HTR-8/SVneo (cell line): ENCODE measurements around the gene CYBRD1.
"Not testable (repeated sequence)": the region's sequence is repeated elsewhere in the genome, so short reads cannot be mapped to it uniquely, and the experiment has no call there.

Experiments
- DNase-seq: peaks from one replicate; pipeline ENCODE4 v3.0.0; 2011; ENCODE audit warnings: low spot score, mixed read lengths; ENCODE audit not compliant: insufficient read length
- FAIRE-seq: peaks from 2 replicates; lab custom pipeline; 2011; peaks lifted over from hg19 to GRCh38; lab: Jason Lieb, UNC

Gene CYBRD1

DNA sequence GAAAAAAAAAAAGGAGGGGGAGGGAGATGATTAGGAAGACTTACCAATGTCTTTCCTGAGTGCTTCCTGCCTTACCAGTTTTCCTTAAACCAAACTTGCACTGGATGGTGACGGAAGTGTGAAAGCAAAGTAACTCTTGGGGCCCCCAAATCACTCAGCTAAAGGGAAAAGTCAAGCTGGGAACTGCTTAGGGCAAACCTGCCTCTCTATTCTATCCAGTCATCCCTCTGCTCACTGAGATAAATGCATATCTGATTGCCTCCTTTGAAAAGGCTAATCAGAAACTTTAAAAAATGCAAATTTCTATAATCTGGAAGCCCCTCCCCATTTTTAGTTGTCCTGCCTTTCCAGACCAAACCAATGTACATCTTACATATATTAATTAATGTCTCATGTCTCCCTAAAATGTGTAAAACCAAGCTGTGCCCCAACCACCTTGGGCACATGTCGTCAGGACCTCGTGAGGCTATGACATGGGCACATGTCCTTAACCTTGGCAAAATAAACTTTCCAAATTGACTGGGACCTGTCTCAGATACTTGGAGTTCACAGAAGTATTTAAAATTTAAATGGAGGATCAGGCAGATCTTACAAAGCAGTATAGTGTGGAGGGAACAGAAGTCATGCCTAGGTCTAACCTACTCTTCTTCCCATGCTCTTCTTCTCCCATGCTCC, 7.2 kb upstream of the CYBRD1 start:
- no peak for FAIRE-seq
- DNase-seq, result no peak

DNA sequence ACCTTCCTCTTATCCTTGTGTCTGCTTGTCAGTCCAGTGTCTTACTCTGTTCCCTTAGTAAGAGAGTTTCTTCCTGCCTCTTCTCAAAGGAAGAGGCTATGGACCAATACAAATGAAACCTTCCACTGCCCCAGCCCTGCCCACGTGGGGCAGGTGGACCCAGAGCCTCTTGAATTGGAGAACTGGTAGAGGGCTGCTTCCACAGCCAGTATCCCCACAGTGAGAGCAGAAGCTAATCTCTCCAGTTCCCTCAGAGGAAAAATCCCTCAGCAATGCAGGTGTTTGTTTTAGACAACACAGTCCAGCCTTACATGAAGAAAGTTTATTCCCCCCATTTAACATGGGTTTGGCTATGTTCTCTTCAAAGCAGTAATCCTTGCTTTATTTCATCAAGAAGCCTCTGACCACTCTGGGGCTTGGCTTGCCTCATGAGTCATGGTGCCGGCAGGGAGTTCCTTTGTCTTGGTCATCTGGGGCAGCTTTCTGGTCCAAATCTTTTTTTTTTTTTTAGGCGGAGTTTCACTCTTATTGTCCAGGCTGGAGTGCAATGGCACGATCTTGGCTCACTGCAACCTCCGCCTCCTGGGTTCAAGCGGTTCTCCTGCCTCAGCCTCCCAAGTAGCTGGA, 6.5 kb upstream of the CYBRD1 start:
- no peak for DNase-seq
- no peak for FAIRE-seq

DNA sequence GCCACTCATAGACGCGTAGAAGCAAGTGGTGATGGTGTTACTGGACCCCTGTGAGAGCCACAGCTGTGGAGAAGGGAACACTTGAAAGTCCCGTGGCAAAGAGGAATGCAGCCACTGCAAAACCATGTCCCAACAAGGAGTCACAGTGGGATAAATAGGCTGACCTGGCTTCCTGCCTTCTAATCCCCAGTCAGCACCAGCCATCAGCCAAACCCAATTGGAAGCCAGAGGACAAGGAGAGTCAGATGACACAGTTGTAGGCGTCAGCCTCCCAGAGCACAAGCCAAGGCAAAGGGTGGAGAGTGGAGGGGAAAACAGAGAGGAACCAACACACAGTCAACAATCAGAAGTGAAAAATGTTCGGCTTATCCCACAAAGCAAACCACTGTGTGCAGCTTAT, 5.5 kb upstream of the CYBRD1 start:
- FAIRE-seq (no peak), DNase-seq (no peak)

DNA sequence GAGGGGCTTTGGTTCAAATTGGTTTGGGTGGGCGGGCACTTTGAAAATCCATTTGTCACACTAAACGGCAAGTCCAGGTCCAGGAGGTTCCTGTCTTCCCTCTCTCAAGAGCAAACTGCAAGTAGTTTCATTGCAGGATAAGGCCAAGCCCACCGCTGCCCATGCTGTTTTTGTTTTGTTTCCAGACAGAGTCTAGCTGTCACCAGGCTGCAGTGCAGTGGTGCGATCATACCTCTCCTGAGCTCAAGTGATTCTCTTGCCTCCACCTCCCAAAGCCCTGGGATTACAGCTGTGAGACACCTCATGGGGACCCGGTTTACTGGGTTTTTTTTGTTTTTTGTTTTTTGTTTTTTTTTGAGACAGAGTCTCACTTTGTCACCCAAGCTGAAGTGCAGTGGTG, 1.8 kb upstream of the CYBRD1 start:
- no peak for DNase-seq
- FAIRE-seq, result no peak

DNA sequence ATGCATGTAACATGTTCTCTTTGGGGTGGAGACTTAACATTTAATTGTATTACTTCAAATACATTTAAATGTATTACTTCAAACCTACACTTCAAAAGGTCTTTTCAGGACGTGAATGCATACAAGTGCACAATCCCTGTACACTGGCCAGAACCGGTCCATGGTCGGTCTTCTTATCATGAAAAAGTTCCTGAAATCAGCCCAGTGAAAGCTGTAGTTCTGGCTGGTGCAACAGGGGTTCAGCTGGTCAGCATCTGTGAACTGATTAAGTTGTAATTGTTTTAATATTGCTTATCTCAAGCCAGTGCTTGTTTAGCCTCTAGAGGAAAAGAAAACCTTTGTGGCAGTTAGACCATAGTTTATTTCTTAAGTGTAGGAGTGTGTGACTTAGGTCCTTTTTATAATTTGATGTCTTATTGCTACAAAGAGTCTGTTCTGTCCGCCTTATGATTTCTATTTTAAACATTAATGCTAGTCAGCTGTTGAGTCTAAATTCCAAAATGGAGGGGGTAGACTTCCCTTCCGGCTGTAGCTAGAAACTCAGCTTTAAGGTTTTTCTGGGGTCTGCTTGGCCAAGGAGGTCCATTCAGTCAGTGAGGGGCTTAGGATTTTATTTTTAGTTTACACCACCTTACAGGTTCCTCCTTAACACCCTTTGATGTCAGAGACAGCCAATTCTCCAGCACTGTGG, 768 bp upstream of the CYBRD1 start:
- FAIRE-seq (no peak), DNase-seq (no peak)

DNA sequence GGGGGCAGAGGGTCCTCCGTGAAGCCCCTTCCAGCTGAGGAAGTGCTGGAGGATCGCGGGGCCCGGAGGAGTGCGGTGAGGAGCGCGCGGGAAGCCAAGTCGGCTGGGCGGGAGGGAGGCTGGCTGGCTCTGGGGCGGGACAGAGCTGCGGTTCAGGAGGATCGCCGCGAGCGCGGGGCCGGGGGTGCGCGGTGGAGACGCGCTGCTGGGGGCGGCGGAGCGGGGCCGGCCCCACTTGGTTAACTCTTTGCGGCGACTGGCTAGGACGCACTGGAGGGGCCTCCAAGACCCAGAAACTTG, 464 bp downstream of the CYBRD1 start:
- FAIRE-seq (no peak), DNase-seq (no peak)

DNA sequence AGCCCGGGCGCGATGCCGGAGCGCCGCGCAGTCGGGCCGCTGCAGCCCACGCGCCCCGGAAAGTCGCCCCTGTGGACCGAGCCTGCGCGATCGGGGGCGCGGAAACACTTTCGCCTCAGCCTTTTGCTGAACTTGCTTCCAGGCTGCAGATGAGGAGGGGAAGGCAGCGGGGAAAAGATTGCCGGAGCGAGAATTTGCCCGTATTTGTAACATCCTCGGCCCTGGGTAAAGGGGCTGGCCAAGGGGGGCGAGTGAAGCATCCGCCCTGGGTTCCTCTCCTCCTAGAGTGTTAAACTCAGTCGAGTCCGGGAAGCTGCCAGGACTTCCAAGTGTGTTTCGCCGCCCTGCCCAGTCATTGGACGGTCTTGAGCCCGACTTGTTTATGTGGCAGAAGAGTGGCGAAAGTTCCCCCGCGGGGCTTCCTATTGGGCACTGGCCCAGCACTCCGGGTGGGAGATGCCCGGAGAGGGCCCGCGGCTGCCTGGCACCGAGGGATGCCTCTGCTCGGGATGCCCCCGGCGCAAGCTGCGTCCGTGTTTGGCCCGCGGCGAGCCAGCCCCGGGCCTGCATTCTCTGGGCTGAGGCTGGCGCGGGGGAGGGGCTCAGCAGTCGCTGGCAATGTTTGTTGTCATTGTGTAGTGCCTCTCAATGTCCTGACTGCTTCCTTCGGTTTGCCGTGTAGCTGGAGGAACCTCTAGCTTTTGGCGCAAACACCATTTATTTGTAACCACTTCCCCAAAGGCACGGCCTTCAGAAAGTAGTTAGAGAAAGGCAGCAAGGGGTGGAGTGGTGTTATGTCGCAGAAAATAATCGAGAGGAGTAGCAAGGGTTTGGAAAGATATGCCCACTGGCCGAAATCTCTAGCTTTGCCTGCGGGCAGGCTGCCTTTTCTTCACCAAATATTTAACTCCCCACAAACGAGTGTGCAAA, 1.1 kb downstream of the CYBRD1 start:
- DNase-seq (peak; percentile 64), FAIRE-seq (peak; percentile 76)

DNA sequence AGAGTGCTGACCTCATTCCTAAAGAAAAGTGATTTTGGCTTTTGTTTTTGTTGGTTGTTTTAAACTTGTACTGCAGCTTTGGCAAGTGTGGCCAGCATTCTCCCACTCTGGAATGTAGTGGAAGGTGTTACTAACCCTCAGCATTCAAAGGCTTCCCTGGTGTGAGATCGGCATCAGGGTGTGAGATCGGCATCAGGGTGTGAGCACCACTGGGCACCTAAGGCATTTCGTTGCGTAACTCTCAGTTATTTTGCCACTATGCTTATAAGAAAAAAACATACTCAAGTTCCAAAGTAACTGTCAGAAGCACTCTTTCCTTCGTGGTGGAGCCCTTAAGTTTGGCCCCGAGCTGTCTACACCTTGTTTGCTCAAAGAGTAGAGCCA, 1.7 kb downstream of the CYBRD1 start:
- DNase-seq, result peak; percentile 43
- no peak for FAIRE-seq

DNA sequence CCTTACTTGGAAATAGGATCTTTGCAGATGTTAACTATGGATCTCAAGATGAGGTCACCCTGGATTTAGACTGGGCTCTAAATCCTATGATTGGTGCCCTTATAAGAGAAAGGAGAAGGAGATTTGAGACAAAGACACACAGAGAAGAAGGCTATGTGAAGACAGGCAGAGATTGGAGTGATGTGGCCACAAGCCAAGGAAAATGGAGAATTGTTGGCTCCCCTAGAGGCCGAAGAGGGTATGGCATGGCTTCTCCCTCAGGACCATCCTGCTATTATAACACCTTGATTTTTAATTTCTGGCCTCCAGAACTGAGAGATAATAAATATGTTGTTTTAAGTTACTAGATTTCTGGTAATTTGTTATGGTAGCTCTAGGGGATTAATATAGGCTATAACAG, 7.6 kb downstream of the CYBRD1 start:
- DNase-seq (no peak), FAIRE-seq (no peak)

DNA sequence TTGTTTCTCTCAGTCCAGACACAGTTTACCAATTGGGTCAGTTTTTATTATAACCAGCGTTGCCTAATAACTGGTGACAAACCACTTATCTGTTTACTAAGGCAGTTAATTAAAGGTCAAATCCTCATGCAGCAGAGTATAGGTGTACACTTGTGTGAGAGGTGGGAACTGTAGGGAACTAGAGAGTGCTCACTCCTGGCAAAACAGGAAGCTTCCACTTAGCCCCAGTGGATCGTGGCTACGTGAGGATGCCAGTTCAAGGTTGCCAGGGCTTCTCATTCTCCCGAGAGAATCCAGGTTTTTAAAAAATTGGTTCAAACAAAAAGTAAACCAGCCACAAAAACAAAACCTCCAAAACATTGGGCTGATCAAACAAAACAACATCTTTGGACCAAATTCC, 8.1 kb downstream of the CYBRD1 start:
- no peak for FAIRE-seq

DNA sequence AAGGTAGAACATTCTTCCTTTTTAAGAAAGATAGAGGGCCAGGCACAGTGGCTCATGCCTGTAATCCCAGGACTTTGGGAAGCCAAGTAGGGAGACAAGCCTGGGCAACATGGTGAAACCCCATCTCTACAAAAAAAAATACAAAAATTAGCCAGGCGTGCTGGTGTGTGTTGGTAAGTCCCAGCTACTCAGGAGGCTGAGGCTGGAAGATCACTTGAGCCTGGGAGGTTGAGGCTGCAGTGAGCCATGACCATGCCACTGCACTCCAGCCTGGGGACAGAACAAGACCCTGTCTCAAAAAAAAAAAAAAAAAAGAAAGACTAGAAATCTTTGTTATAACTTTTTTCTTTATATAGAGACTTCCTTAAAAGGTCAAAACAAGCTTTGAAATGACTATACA, 8.6 kb downstream of the CYBRD1 start:
- FAIRE-seq, DNase-seq: not testable (repeated sequence)

More for the DNA sequence above, 8.1 kb downstream of the CYBRD1 start:
- no peak for DNase-seq

DNA sequence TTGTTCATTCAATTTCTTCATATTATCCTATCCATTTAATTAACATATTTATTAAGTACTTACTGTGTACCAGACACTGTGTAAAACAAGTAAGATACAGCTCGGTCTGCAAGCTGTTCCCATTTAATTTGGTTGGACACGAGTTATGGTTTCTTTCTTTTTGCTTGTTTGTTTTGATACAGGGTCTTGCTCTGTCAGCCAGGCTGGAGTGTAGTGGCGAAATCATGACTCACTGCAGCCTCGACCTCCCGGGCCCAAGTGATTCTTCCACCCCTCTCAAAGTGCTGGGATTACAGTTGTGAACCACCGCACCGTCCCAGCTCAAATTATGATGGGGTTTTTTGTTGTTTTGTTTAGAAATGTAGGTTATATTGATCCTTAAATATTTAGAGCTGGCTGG, 9.0 kb downstream of the CYBRD1 start:
- FAIRE-seq, result peak; percentile 31
- no peak for DNase-seq

DNA sequence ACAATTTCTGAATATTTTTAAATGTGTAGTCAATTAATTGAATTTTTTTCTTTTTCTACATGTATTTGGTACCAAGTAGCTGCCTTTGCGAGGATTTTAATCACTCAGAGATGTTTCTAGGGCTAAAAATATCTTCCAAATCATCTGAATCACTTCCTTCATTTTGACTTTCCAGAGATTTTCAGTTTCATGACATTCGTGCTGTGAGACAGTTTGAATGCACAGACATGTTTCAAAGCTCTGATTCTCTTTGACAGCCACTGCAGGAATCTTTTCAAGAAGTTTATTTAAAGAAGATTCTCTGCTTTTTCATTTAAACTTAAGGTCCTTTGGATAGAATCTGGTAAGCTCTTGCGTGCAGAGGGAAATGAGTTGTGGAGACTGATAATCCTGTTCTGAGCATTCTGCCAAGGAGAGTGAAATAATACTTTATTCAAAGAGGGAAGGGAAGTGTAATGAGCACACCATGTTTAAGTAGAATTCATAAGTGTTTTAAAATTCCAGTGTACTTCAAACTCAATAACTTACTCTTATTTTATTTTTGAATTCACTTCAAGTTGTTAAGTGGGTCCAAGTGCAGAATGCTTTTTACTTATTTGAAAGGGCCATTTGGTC, 9.7 kb downstream of the CYBRD1 start:
- DNase-seq (no peak), FAIRE-seq (no peak)

DNA sequence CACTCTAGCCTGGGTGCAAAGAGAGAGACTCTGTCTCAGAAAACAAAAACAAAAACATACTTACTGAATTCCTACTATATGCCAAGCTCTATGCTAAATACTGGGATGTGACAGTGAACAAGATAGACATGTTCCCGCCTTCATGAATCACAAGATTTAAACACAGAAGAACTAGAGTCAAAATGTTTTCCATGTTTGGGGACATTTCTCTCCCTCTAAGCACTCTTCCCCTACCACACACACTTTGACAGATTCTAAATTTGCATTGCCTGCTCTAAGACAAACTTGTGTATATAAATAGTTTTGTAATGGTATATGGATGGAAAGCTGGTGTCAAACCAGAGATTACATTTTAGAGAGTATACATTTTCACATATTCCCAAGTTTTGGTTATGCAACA, 11.1 kb downstream of the CYBRD1 start:
- DNase-seq (no peak), FAIRE-seq (no peak)

DNA sequence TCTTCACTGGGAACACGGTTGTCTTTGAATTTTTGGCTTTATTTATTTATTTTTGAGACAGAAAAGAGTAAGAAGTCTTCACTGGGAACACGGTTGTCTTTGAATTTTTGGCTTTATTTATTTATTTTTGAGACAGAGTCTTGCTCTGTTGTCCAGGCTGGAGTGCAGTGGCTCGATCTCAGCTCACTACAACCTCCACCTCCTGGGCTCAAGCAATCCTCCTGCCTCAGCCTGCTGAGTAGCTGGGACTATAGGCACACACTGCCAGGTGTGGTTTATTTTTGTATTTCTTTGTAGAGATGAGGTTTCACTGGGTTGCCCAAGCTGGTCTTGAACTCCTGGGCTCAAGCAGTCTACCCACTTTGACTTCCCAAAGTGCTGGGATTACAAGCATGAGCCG, 13.3 kb downstream of the CYBRD1 start:
- not testable (repeated sequence) for DNase-seq, FAIRE-seq

DNA sequence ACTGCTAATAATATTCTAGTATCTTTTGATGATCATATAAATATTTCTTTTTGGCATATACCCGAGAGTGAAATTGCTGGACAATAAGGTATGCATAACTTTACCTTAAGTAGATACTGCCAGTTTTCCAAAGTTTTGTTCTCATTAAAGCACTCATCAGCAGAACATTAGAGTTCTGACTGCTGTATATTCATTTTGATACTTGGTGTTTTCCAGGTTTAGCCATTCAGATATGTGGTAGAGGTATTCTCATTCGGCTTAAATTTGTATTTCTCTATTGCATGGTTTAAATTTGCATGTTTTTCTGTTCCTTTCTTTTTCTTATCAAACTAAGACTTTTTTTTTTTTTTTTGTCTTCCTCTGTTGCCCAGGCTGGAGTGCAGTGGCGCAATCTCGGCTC, 18.2 kb downstream of the CYBRD1 start:
- DNase-seq (no peak), FAIRE-seq (no peak)

DNA sequence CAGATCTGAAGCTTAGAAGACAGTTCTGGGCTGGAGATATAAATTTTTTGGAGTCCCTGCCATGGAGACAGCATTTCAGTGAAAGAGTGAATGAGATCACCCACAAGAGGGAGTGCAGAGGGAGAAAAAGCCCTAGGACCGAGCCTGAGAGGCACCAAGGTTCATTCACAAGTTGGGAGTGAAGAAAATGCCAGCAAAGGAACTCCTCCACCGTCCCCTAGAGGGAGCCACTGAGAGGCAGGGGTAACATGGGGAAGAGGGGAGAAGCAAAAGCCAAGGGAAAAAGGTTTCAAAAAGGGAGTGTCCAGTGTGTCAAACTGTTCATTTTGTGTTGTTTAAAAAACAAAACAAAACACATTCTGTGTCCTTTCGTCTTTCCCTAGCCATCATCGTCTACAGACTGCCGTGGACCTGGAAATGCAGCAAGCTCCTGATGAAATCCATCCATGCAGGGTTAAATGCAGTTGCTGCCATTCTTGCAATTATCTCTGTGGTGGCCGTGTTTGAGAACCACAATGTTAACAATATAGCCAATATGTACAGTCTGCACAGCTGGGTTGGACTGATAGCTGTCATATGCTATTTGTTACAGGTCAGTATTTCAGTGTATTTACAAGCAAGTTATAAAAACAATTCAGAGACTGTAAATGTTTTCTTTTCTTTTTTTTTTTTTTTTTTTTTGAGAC, 19.1 kb downstream of the CYBRD1 start:
- FAIRE-seq (peak; percentile 49), DNase-seq (no peak)

DNA sequence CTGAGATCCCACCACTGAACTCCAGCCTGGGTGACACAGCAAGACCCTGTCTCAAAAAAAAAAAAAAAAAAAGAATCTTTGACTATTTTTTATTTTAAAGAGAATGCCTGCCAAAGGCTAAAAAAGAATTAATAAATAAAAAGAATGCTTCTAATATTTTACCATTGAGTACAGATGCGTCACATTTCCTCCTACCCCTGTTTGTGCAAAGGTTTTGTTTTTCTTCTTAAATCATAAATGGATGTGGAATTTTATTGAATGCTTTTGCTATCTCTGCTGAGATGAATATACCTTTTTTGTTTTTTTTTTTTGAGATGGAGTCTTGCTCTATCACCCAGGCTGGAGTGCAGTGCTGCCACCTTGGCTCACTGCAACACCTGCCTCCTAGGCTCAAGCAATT, 22.8 kb downstream of the CYBRD1 start:
- no peak for FAIRE-seq
- no peak for DNase-seq

DNA sequence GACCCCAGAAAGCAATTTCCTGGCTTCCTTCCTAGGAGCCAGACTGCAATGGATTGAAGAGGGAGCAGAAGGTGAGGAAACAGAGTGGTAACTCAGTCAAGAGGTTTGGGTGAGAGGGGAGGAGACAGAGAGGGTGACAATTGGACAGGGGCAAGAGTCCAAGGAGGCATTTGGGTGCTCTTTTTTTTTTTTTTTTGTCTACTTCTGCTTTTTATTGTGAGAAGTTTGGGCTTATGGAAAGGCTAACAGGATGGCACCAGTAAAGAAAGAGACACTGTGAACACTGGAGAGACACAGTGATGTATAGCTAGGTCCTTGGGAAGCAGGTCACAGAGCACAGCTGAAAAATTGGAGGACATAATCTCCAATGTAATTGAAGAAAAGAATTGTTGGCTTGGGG, 25.0 kb downstream of the CYBRD1 start:
- FAIRE-seq (no peak), DNase-seq (no peak)

DNA sequence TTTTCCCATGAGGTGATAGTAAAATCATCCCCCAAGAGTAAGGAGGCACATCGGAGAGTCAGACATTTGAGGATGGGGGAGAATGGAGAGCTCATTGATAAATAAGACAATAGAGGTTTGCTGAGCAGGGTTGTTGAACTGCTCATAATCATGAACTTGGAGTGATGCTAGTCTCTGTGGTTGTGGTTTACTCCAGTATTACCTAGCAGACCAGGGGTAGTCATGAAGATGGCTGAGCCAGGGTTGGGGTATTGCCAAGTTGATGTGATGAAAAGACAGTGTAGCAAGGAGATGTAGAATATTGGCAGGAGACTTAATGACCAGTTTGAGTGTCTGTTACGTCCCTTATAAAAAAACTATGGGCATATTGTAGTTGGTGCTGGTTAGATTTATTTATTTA, 25.4 kb downstream of the CYBRD1 start:
- DNase-seq (no peak), FAIRE-seq (no peak)
